Activated naive CD8-positive, alpha-beta T cell (primary cell): ENCODE results near the gene PDE4D.
A peak's percentile ranks its signal among the peaks of the same experiment; 100 is the strongest.
"Not testable (repeated sequence)": the region's sequence is repeated elsewhere in the genome, so short reads cannot be mapped to it uniquely, and the experiment has no call there.

ENCODE experiments used
- H3K27ac Mint-ChIP-seq: one replicate; pipeline ENCODE4 v1.8.0; 2021; ENCODE audit warnings: mixed read lengths
- H3K27me3 Mint-ChIP-seq: one replicate; pipeline ENCODE4 v1.8.0; 2021; ENCODE audit warnings: mixed read lengths
- H3K36me3 Mint-ChIP-seq: one replicate; pipeline ENCODE4 v1.8.0; 2021; ENCODE audit warnings: mixed read lengths
- H3K4me1 Mint-ChIP-seq: one replicate; pipeline ENCODE4 v1.8.0; 2021; ENCODE audit warnings: low read depth, mixed read lengths
- H3K4me3 Mint-ChIP-seq: one replicate; pipeline ENCODE4 v1.8.0; 2021; ENCODE audit warnings: mild to moderate bottlenecking, mixed read lengths
- H3K9me3 Mint-ChIP-seq: one replicate; pipeline ENCODE4 v1.8.0; 2021; ENCODE audit warnings: low read depth, mixed read lengths

Gene PDE4D

DNA sequence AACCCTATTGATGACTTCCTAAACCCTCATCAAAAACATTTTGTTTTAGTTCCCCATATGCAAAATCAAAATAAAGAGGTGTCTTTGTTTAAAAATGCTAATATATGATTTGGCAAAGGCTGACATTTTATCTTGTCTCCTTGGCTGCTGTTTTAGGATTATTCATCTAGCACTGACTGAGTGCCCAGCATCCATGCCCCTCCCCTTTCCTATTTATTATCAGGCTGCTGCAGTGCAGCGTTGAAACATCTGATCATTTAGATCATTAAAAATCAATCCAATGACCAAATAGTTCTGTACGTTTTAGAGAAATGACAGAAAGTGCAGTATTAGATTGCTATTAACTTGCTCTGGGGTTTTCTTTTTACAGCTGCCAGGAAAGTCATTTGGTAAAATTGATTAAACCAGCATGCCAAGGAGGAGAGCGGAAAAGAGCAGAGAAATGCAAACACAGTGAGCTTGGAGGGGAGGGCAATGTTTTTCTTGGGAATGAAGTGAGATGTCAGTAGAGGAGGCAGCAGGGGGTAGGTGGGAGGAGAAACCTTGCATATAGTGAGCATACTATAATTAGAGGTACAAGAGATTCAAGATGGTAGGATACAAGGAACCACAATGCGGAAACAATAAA is 286.3 kb downstream of the PDE4D start:
- peaks cover 8% of the 10 kb centered on the region for H3K27me3 Mint-ChIP-seq
- no peak overlapping the region for H3K4me3 Mint-ChIP-seq
- H3K9me3 Mint-ChIP-seq, result no peaks in the 10 kb centered on the region
- H3K27ac Mint-ChIP-seq, result no peak overlapping the region
- H3K36me3 Mint-ChIP-seq, result no peaks in the 10 kb centered on the region
- no peaks in the 10 kb centered on the region for H3K4me1 Mint-ChIP-seq

DNA sequence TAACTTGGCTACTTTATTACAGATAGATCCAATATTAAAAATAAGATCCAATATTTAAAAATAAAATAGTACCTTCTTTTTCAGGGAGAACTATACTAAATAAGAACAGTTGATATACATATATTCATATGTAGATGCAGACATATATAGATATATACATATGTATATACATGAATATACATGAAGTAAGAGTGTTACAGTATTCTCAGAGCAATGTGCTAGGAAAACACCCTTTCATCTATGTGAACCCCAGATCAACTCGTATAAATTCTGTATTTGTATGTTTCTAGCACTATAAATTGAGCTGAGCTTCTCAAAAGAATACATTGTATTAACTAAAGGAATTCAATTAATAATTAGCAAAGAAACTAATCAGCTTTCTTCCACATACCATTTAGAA is 287.6 kb downstream of the PDE4D start:
- no peaks in the 10 kb centered on the region for H3K4me1 Mint-ChIP-seq

DNA sequence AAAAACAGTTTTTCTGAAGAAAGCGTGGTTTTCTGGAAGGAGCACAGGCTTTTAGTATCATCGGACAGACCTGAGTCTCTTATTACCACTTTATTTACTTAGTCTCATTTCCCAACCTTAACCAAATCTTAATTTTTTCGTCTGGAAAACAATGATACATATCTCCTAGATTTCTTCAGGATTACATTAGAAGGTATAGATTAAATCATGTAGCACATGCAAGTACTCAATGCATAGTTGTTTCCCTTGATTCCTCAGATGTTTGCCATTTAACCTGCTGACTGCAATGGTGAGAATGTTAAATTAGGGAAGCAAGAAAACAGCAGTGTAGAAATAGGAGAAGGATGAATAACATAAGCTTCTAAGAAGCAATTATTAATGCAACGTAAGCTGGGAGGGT is 289.4 kb downstream of the PDE4D start:
- no peaks in the 10 kb centered on the region for H3K36me3 Mint-ChIP-seq
- no peak overlapping the region for H3K4me3 Mint-ChIP-seq
- no peaks in the 10 kb centered on the region for H3K4me1 Mint-ChIP-seq
- peaks cover 4% of the 10 kb centered on the region for H3K27me3 Mint-ChIP-seq
- H3K27ac Mint-ChIP-seq, result no peak overlapping the region
- no peaks in the 10 kb centered on the region for H3K9me3 Mint-ChIP-seq

More for the DNA sequence above, 287.6 kb downstream of the PDE4D start:
- H3K4me3 Mint-ChIP-seq, result no peak overlapping the region
- H3K36me3 Mint-ChIP-seq, result no peaks in the 10 kb centered on the region
- H3K9me3 Mint-ChIP-seq, result no peaks in the 10 kb centered on the region
- H3K27ac Mint-ChIP-seq, result no peak overlapping the region
- H3K27me3 Mint-ChIP-seq, result peaks cover 8% of the 10 kb centered on the region

DNA sequence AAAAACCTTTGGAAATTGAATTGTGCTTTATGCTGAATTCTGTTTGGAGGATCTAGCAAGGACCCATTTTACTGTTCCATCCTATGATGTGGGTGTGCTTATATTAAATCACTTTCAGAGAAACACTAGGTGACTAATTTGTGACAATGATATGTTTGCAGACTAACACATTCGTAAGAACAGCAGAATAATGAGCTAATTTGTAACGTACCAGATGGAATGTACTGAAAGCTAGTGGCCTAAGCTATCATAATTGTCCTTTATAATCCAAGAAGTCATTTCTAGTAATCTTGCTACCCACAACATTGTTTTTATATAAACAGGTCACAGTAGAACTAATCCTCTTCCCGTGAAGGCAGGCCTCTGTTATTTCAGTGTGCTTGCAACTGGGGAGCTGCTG is 292.5 kb downstream of the PDE4D start:
- peaks cover 2% of the 10 kb centered on the region for H3K27me3 Mint-ChIP-seq
- H3K9me3 Mint-ChIP-seq, result no peaks in the 10 kb centered on the region
- H3K4me1 Mint-ChIP-seq, result no peaks in the 10 kb centered on the region
- no peaks in the 10 kb centered on the region for H3K36me3 Mint-ChIP-seq
- H3K27ac Mint-ChIP-seq, result no peak overlapping the region
- H3K4me3 Mint-ChIP-seq, result no peak overlapping the region

DNA sequence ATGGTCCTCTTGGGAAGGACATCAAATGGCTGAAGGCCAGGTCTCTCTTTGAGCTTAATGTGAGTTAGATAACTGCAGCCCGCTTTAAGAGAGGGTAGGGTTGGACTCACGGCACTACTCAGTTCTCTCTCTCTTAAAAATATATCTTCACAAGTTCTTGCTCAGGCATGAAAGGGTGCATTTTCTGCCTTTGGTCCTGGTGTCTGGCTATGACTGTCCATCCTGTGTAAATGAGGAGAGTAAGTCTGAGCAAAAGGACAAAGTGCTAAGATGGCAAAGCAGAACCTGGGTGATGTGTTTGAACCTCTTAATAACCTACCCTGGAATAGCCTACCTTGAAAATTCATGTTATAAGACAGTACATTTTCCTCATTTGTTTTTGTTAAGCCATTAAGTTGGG is 293.4 kb downstream of the PDE4D start:
- Mint-ChIP-seq H3K9me3 (peaks cover 4% of the 10 kb centered on the region), H3K27ac (no peak overlapping the region), H3K4me1 (no peaks in the 10 kb centered on the region), H3K27me3 (peaks cover 2% of the 10 kb centered on the region), H3K36me3 (no peaks in the 10 kb centered on the region), H3K4me3 (no peak overlapping the region)

DNA sequence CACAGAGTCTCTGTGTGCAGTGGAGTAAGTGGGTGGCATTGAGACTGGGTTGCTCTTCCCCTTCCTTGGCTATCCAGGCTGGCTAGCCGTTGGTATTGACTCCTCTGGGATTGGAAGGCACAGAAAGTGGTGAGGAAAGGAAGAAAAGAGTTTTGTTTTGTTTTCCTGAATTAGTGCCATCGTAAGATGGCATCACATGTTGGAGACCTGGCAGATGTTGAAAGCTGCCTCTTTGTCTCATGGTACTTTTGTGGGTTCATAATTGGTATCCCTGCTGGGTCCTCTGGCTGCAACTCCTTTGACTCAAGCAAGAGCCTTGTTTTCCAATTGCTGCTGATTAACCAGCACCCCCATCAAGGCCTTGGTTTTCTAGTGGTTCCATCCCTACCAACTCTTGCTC is 293.8 kb downstream of the PDE4D start:
- no peak overlapping the region for H3K27ac Mint-ChIP-seq
- H3K4me1 Mint-ChIP-seq, result no peaks in the 10 kb centered on the region
- peaks cover 4% of the 10 kb centered on the region for H3K9me3 Mint-ChIP-seq
- no peaks in the 10 kb centered on the region for H3K36me3 Mint-ChIP-seq
- H3K27me3 Mint-ChIP-seq, result peaks cover 2% of the 10 kb centered on the region
- no peak overlapping the region for H3K4me3 Mint-ChIP-seq

DNA sequence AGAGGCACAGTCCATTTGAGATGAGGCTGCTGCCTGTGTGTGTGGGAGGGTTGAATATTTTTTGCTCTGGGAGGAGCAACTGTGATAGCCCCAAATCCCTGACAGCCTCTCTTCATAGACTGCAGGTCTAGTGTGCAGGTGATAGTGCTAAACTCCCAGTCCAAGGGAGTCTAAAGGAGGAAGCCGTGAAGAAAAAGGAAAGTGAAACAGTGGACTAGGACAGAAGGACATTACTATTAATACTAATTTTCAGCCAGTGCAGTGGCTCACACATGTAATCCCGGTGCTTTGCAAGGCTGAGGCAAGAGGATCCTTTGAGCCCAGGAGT is 295.0 kb downstream of the PDE4D start:
- Mint-ChIP-seq H3K36me3 (no peaks in the 10 kb centered on the region), H3K9me3 (peaks cover 4% of the 10 kb centered on the region), H3K27ac (no peak overlapping the region), H3K27me3 (peaks cover 2% of the 10 kb centered on the region), H3K4me1 (no peaks in the 10 kb centered on the region), H3K4me3 (no peak overlapping the region)

DNA sequence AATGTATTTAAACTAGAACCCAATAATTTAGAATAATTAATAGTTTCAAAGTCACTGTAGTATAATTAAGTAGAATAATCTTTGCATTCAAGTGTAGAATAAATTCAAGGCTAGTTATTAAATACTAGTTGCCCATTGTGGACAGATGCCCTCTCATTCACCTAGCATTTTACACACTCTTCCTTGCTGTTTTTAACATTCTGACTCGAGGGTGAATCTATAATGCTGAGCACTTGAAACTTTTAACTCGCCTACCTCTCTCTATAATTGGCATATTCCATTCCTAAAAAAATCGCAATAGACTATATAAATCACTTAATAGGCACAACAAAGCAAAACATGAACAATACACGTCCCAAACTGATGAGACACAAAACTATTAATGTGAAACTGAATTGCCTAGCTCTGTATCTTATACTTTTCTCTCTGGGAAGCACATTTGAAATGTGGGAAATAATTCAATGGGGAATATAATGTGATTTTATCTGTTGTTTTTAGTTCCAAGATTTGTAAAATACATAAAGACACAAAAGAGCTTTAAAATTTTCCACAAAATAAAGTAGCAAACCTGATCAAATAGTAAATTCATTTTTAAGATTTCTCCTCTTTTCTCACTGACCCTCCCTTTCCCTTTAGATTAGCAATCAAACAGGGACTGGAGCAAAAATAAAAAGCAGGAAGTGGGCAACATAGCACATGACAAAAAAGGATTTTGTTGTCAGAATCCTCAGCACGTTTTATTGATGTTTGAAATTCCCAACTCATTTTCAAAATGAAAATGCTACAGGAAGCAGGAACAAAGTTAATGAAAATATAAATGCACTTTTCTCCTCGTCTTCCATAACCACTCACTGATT is 295.6 kb downstream of the PDE4D start:
- no peak overlapping the region for H3K4me3 Mint-ChIP-seq
- no peak overlapping the region for H3K27ac Mint-ChIP-seq
- H3K4me1 Mint-ChIP-seq, result no peaks in the 10 kb centered on the region
- peaks cover 4% of the 10 kb centered on the region for H3K9me3 Mint-ChIP-seq
- no peaks in the 10 kb centered on the region for H3K36me3 Mint-ChIP-seq
- H3K27me3 Mint-ChIP-seq, result peaks cover 2% of the 10 kb centered on the region

DNA sequence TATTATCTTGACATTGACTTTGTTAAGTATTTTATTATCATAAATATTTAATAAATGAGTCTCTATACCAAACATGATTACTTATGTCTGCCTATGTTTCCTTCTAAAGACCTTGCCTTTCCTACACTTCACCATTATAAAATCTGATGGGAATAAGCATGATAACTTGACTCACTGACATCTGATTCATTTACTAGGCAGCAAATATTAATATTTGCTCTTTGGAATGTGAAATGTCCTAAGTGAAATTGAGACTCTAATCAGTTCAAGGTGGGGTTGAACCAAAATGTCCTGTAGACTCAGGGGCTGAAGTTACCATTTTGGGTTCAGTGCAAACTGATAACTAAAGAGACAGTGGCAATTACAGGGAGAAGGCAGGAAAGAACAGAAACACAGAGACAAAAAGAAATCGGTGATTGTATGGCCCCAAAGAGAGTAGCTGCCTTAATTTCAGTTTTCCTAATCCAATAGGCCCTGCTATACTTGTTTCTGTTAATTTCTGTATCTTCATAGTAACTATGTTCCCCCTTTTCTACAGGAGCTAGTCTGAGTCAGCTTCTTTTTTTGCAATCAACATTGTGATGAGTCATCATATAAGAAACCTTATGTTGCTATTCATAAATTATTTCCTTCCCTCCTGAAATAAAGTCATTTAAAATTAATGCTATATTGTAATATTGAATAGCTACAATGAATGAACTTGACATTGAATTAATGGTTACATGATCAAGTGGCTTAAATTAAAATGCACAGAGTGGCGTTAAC is 296.8 kb downstream of the PDE4D start:
- Mint-ChIP-seq H3K4me3 (no peak overlapping the region), H3K27ac (no peak overlapping the region), H3K36me3 (no peaks in the 10 kb centered on the region), H3K4me1 (peaks cover 3% of the 10 kb centered on the region), H3K9me3 (peaks cover 4% of the 10 kb centered on the region), H3K27me3 (peaks cover 2% of the 10 kb centered on the region)

DNA sequence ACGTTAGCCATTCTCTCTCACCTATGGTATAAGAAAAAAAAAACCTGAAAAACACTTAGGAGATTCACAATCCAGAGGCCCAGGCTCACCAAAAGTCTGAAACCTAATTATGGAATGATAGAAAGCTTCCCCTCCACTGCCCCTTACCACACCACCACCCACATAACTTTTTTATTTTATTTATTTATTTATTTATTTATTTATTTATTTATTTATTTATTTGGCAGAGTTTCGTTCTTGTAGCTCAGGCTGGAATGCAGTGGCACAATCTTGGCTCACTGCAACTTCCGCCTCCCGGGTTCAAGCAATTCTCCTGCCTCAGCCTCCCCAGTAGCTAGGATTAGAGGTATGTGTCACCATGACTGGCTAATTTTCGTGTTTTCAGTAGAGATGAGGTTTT is 299.4 kb downstream of the PDE4D start:
- not testable (repeated sequence) for H3K9me3 Mint-ChIP-seq, H3K27me3 Mint-ChIP-seq, H3K36me3 Mint-ChIP-seq, H3K27ac Mint-ChIP-seq, H3K4me3 Mint-ChIP-seq, H3K4me1 Mint-ChIP-seq

DNA sequence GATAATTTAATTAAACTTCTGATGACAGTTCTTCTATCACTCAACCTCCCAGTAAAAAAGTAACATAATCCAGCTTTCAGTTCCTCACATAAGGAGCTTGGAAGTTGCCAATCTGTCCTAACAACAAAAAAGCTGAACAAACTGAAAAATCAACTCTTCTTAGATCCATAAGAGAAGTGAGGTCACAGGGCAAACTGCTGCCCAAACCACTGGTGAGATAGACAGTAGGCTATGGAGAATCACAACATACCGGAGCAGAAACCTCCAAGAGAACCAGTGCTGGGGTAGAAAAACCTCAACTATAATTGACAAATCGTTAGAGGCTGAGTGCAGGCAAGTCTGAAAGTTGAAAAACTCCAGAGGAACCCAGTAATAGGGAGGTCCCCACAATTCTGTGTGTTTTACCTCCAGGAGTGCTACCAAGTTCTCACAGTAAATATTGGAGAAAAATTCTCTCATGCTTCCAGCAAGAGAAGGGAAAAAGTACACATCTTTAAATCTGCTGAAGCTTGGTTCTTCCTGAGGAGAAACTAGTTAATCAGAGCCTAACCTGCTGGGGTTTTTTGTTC is 300.0 kb downstream of the PDE4D start:
- Mint-ChIP-seq H3K4me1 (peaks cover 8% of the 10 kb centered on the region), H3K9me3 (peaks cover 4% of the 10 kb centered on the region), H3K27ac (no peak overlapping the region), H3K36me3 (no peaks in the 10 kb centered on the region), H3K27me3 (peaks cover 3% of the 10 kb centered on the region), H3K4me3 (no peak overlapping the region)

DNA sequence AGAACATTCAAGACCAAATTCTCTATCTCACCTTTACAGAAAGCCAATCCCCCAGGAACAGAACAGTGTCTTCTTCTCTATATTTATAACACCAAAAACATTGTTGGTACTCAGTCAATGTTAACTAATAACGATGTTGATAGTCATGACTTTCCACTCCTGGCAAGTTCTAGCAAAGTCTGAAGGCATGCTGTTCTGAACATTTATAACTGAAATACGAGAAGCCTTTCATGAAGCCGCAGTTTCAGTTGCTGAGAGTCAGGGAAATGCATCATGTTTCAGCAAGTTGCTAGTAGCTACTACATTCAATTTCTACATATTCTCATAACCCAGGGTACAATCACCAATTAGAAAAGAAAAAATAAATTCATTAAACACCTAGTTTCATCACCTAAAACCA is 301.4 kb downstream of the PDE4D start:
- Mint-ChIP-seq H3K27ac (no peak overlapping the region), H3K4me1 (peaks cover 8% of the 10 kb centered on the region), H3K27me3 (peaks cover 7% of the 10 kb centered on the region), H3K9me3 (peaks cover 4% of the 10 kb centered on the region), H3K36me3 (no peaks in the 10 kb centered on the region), H3K4me3 (no peak overlapping the region)

DNA sequence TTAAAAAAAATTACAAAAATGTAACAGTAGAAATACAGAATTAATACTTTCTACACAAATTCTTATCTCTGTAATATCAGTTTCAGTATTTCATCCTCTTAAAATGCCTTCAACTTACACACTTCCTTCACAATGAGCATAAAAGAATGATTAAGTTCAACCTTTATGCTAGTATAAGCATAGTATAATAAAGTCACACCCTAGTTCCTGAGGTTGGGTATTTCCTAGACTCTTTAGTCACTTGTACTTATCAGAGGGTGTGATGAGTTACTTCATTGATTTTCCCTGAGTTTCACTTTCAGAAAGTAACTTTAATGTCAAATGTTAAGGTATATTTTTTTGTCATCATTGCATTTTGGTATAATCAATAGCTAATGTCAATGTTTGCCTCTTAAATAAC is 302.4 kb downstream of the PDE4D start:
- H3K4me1 Mint-ChIP-seq, result peaks cover 8% of the 10 kb centered on the region
- H3K4me3 Mint-ChIP-seq, result no peak overlapping the region
- no peaks in the 10 kb centered on the region for H3K36me3 Mint-ChIP-seq
- H3K27ac Mint-ChIP-seq, result peak overlapping the region; percentile 10
- H3K9me3 Mint-ChIP-seq, result peaks cover 4% of the 10 kb centered on the region
- H3K27me3 Mint-ChIP-seq, result peaks cover 7% of the 10 kb centered on the region

DNA sequence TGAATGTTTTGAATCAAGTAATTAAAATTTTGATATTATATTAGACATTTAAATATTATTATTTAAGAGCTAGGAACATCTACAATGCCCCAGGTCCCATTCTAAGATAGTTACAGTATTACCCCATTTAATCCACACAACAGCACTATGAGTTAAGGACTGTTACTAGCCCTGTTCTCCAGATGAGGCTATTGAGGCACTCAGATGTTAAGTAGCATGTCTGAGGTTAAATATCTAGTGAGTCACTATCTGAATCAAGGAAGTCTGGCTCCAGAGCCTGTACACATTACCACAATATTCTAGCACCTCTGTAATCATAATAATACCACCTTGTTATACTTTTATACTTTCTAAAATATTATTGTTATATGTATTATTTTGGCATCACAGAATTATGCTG is 304.6 kb downstream of the PDE4D start:
- no peak overlapping the region for H3K4me3 Mint-ChIP-seq
- H3K27ac Mint-ChIP-seq, result no peak overlapping the region
- H3K36me3 Mint-ChIP-seq, result no peaks in the 10 kb centered on the region
- no peaks in the 10 kb centered on the region for H3K9me3 Mint-ChIP-seq
- peaks cover 8% of the 10 kb centered on the region for H3K4me1 Mint-ChIP-seq
- H3K27me3 Mint-ChIP-seq, result peaks cover 7% of the 10 kb centered on the region
